GM18861 (cell line): ENCODE results near the gene DOK1.

ENCODE experiments used
- ATAC-seq: cut with Tn5 transposase; IDR thresholded peaks from one replicate; pipeline ENCODE4 v1.9.1; 2021; ENCODE audit not compliant: unreplicated experiment

The DOK1 gene

GRCh38 chr2:74597410-74597809 is 42.9 kb downstream of the DOK1 start:
- ATAC-seq = no peak

- ATAC-seq = no peak
These were observed 45.2 kb downstream of the DOK1 start for GRCh38 chr2:74599676-74600075.

GRCh38 chr2:74602586-74603281 is 48.2 kb downstream of the DOK1 start:
- ATAC-seq = no peak

- no peak for ATAC-seq
These were observed 48.9 kb downstream of the DOK1 start for GRCh38 chr2:74603282-74604000.

GRCh38 chr2:74606927-74607326 is 52.4 kb downstream of the DOK1 start:
- no peak for ATAC-seq
